GF-D8 (cell line): ENCODE results near the gene HM13.
A peak's percentile ranks its signal among the peaks of the same experiment; 100 is the strongest.
"Not testable (repeated sequence)": the region's sequence is repeated elsewhere in the genome, so short reads cannot be mapped to it uniquely, and the experiment has no call there.

Experiments
- DNase-seq: peaks from one replicate; lab custom pipeline; 2025; lab: John Stamatoyannopoulos, UW

The HM13 gene

GRCh38 chr20:31542963-31543362 lies 28.7 kb downstream of the HM13 start:
- DNase-seq: no peak

GRCh38 chr20:31543966-31544598 lies 29.8 kb downstream of the HM13 start:
- no peak for DNase-seq

- no peak for DNase-seq
These were observed 30.4 kb downstream of the HM13 start for GRCh38 chr20:31544600-31544999.

- DNase-seq: not testable (repeated sequence)
These were observed 31.4 kb downstream of the HM13 start for GRCh38 chr20:31545621-31546040.

- DNase-seq: peak; percentile 65
These were observed 32.9 kb downstream of the HM13 start for GRCh38 chr20:31547017-31547675.

- no peak for DNase-seq
These were observed 33.6 kb downstream of the HM13 start for GRCh38 chr20:31547720-31548298.

- DNase-seq: no peak
These were observed 34.7 kb downstream of the HM13 start for GRCh38 chr20:31548820-31549512.

GRCh38 chr20:31549513-31549880 lies 35.3 kb downstream of the HM13 start:
- DNase-seq: no peak

- DNase-seq: no peak
These were observed 35.9 kb downstream of the HM13 start for GRCh38 chr20:31550099-31550498.

- no peak for DNase-seq
These were observed 37.2 kb downstream of the HM13 start for GRCh38 chr20:31551163-31552081.

GRCh38 chr20:31555203-31555775 lies 41.0 kb downstream of the HM13 start:
- DNase-seq: no peak

GRCh38 chr20:31559704-31560093 lies 45.5 kb downstream of the HM13 start:
- DNase-seq: no peak

GRCh38 chr20:31560094-31560745 lies 46.0 kb downstream of the HM13 start:
- peak; percentile 68 for DNase-seq

GRCh38 chr20:31560746-31561598 lies 46.7 kb downstream of the HM13 start:
- DNase-seq: no peak

- no peak for DNase-seq
These were observed 48.0 kb downstream of the HM13 start for GRCh38 chr20:31562241-31562640.

- no peak for DNase-seq
These were observed 50.0 kb downstream of the HM13 start for GRCh38 chr20:31564284-31564683.

- no peak for DNase-seq
These were observed 51.6 kb downstream of the HM13 start for GRCh38 chr20:31565699-31566318.

- no peak for DNase-seq
These were observed 52.0 kb downstream of the HM13 start for GRCh38 chr20:31566319-31566657.

GRCh38 chr20:31566658-31567379 lies 52.6 kb downstream of the HM13 start:
- no peak for DNase-seq
